ENCODE results near the gene LRRC37B. TPM values are rescaled to one million over a fixed set of nuclear protein-coding genes. Genes with fewer than 3 reads are reported as not detected.

Gene LRRC37B
- total RNA-seq, 1 experiment from 2014 or later, result 11.8 TPM

GRCh38 chr17:31997005-31997404 lies 10.2 kb upstream of the LRRC37B start:
- H3K36me3 Mint-ChIP-seq (ENCODE audit: insufficient read depth, unreplicated experiment), result peaks cover 81% of the 10 kb centered on the region
- ChIA-PET CTCF (interaction anchor here (0.6 kb wide), 1 partner anchor 144 kb away, joined by 4 read pairs; no protein-coding TSS in a partner anchor), POLR2A (interaction anchor here (0.6 to 4.2 kb wide), 2 partner anchors 11 to 932 kb away, joined by 3 to 16 read pairs; partner anchors contain the start of gene LRRC37B)

DNA sequence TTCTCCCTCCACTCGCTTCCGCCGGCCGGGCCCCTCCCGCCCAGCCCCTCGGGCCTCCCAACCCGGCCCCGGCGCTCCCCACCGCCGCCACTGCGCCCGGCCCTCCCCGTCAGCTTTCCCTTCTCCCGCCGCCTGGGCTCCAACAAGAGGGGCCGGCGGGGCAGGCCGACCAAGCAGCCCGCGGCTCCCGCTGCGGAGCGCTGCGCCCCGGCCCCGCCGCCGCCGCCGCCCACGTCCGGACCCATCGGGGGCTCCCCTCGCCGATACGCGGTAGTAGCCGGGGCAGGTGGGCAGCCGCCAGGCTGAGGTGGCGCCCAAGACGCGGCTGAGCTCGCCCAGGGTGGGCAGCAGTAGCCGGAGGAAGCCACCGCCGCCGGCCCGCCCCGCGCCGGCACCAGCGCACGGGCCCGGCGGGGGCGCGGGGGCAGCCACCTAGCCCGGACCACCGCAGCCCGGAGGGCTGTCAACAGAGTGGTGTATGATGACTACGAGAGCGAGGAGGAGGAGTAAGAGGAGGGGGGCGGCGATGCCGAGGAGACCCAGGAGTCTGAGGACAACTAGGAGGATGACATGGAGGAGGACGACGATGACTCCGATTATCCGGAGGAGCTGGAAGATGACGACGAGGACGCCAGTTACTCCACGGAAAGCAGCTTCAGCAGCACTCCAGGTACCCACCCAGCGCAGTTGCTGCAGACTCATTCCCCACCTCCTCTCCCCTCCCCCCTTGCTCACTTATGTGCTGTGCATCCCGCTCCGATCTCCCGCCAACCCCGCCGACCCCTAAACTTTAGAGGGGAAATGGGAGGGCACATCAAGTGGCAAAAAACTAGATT lies 498 bp downstream of the LRRC37B start:
- DNase-seq (ENCODE audit: unreplicated experiment), result peak; percentile 26
- POLR2A ChIA-PET, result interaction anchor here (0.9 to 3.3 kb wide), 10 partner anchors 9 to 134 kb away, joined by 3 to 40 read pairs (median 5); partner anchors contain the start of genes RHOT1, SUZ12 and UTP6
- intact Hi-C loops (cut with micrococcal nuclease), result loop anchor here (2.0 kb wide), 1 partner anchor 131 kb away; no protein-coding TSS in a partner anchor
- TF ChIP-seq CTCF (IDR thresholded peaks at IDR 0.05; ENCODE audit: unreplicated experiment), result no peak
- Mint-ChIP-seq H3K9me3 (ENCODE audit: unreplicated experiment) (no peaks in the 10 kb centered on the region), H3K27ac (ENCODE audit: low read depth, unreplicated experiment) (peak overlapping the region; percentile 88), H3K4me1 (ENCODE audit: insufficient read depth, unreplicated experiment) (peaks cover 18% of the 10 kb centered on the region), H3K27me3 (ENCODE audit: insufficient read depth, unreplicated experiment) (no peaks in the 10 kb centered on the region), H3K4me3 (ENCODE audit: unreplicated experiment) (peak overlapping the region; percentile 88), H3K36me3 (ENCODE audit: insufficient read depth, unreplicated experiment) (peaks cover 5% of the 10 kb centered on the region)
- CTCF ChIA-PET, result interaction anchor here (0.5 to 4.5 kb wide), 15 partner anchors 9 to 1187 kb away, joined by 3 to 46 read pairs (median 3); no protein-coding TSS in a partner anchor
- no TSS peak for BruUV-seq (replicated peaks)

More at GRCh38 chr17:31997005-31997404, 10.2 kb upstream of the LRRC37B start:
- intact Hi-C loops (cut with micrococcal nuclease), result no loop called here
- no TSS peak for BruUV-seq (replicated peaks)
- Mint-ChIP-seq H3K27ac (ENCODE audit: low read depth, unreplicated experiment) (no peak overlapping the region), H3K4me1 (ENCODE audit: insufficient read depth, unreplicated experiment) (no peaks in the 10 kb centered on the region), H3K9me3 (ENCODE audit: unreplicated experiment) (no peaks in the 10 kb centered on the region), H3K4me3 (ENCODE audit: unreplicated experiment) (no peak overlapping the region), H3K27me3 (ENCODE audit: insufficient read depth, unreplicated experiment) (no peaks in the 10 kb centered on the region)
- DNase-seq (ENCODE audit: unreplicated experiment), result no peak
- TF ChIP-seq CTCF (IDR thresholded peaks at IDR 0.05; ENCODE audit: unreplicated experiment), result no peak

DNA sequence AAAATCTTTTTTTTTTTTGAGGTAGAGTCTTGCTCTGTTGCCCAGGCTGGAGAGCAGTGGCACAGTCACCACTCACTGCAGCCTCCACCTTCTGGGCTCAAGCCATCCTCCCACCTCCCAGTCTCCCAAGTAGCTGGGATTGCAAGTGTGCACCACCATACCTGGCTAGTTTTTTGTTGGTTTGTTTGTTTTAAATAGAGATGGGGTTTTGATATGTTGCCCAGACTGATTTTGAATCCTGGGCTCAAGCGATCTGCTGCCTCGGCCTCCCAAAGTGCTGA lies 2.0 kb downstream of the LRRC37B start:
- CTCF ChIA-PET, result interaction anchor here (4.5 kb wide), 1 partner anchor 130 kb away, joined by 46 read pairs; no protein-coding TSS in a partner anchor
- Mint-ChIP-seq H3K4me3 (ENCODE audit: unreplicated experiment) (peak overlapping the region; percentile 88), H3K27me3 (ENCODE audit: insufficient read depth, unreplicated experiment) (no peaks in the 10 kb centered on the region), H3K27ac (ENCODE audit: low read depth, unreplicated experiment) (no peak overlapping the region), H3K9me3 (ENCODE audit: unreplicated experiment) (no peaks in the 10 kb centered on the region), H3K36me3 (ENCODE audit: insufficient read depth, unreplicated experiment) (peaks cover 5% of the 10 kb centered on the region), H3K4me1 (ENCODE audit: insufficient read depth, unreplicated experiment) (peaks cover 18% of the 10 kb centered on the region)
- TF ChIP-seq CTCF (IDR thresholded peaks at IDR 0.05; ENCODE audit: unreplicated experiment), result no peak
- DNase-seq (ENCODE audit: unreplicated experiment), result no peak
- no TSS peak for BruUV-seq (replicated peaks)
- intact Hi-C loops (cut with micrococcal nuclease), result no loop called here
- POLR2A ChIA-PET, result interaction anchor here (0.7 to 3.3 kb wide), 8 partner anchors 10 to 689 kb away, joined by 3 to 40 read pairs (median 4); partner anchors contain the start of gene RHOT1

DNA sequence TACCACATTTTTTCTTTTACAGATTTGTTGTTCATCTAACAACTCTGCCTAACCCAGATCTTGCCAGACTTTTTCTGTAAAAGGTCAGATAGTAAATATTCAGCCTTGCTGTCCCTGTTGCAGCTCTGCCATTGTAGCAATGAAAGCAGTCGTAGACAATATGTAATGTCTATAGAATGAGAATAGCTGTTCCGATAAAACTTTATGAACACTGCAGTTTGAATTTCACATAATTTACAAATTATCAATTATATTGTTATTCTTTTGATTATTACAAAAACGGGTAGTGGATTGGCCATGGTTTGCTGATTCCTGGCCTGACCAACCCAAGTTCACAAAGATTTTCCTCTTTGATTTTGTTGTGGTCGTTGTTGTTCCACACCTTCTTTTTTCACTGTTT lies 2.9 kb downstream of the LRRC37B start:
- ChIA-PET POLR2A (no interaction called here), CTCF (no interaction called here)
- Mint-ChIP-seq H3K36me3 (ENCODE audit: insufficient read depth, unreplicated experiment) (peaks cover 5% of the 10 kb centered on the region), H3K9me3 (ENCODE audit: unreplicated experiment) (no peaks in the 10 kb centered on the region), H3K4me3 (ENCODE audit: unreplicated experiment) (peak overlapping the region; percentile 88), H3K27ac (ENCODE audit: low read depth, unreplicated experiment) (no peak overlapping the region), H3K4me1 (ENCODE audit: insufficient read depth, unreplicated experiment) (peaks cover 18% of the 10 kb centered on the region), H3K27me3 (ENCODE audit: insufficient read depth, unreplicated experiment) (no peaks in the 10 kb centered on the region)
- no TSS peak for BruUV-seq (replicated peaks)
- no peak for DNase-seq (ENCODE audit: unreplicated experiment)
- intact Hi-C loops (cut with micrococcal nuclease), result no loop called here
- no peak for TF ChIP-seq CTCF (IDR thresholded peaks at IDR 0.05; ENCODE audit: unreplicated experiment)
